ENCODE results near the gene COL26A1.
"Not testable (repeated sequence)": the region's sequence is repeated elsewhere in the genome, so short reads cannot be mapped to it uniquely, and the experiment has no call there.

DNA sequence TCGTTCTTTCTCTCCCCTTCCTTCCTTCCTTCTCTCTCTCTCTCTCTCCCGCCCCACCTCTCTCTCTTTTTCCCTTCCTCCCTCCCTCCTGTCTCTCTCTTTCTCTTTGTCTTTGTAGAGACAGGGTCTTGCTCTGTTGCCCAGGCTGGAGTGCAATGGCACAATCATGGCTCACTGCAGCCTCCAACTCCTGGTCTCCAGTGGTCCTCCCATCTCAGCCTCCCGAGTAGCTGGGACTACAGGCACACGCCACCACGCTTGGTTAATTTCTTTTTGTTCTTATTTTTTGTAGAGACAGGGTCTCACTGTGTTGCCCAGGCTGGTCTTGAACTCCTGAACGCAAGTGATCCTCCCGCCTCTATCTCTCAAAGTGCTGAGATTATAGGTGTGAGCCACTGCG, 71.5 kb downstream of the COL26A1 start:
- TF ChIP-seq, protein P1, sequence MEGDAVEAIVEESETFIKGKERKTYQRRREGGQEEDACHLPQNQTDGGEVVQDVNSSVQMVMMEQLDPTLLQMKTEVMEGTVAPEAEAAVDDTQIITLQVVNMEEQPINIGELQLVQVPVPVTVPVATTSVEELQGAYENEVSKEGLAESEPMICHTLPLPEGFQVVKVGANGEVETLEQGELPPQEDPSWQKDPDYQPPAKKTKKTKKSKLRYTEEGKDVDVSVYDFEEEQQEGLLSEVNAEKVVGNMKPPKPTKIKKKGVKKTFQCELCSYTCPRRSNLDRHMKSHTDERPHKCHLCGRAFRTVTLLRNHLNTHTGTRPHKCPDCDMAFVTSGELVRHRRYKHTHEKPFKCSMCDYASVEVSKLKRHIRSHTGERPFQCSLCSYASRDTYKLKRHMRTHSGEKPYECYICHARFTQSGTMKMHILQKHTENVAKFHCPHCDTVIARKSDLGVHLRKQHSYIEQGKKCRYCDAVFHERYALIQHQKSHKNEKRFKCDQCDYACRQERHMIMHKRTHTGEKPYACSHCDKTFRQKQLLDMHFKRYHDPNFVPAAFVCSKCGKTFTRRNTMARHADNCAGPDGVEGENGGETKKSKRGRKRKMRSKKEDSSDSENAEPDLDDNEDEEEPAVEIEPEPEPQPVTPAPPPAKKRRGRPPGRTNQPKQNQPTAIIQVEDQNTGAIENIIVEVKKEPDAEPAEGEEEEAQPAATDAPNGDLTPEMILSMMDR (IDR thresholded peaks at IDR 0.05): not testable (repeated sequence)
- TF ChIP-seq POLR2A (IDR thresholded peaks at IDR 0.05): not testable (repeated sequence)

All from lower leg skin (tissue), 3 donors.